H9 (cell line): ENCODE data around the gene ADGRD1. TPM values are rescaled to one million over a fixed set of nuclear protein-coding genes. Genes with fewer than 3 reads are reported as not detected.

Experiments
- DNase-seq: peaks from one replicate; pipeline ENCODE4 v3.0.0-alpha.2; 2017
- H2AFZ ChIP-seq: one replicate; pipeline ENCODE4 v1.6.1; 2013; ENCODE audit warnings: mild to moderate bottlenecking, low read length, control low read depth, moderate library complexity
- H2AK5ac ChIP-seq: 2 replicates; pipeline ENCODE4 v1.6.1; 2013; ENCODE audit warnings: low read length, control low read depth, mixed read lengths; ENCODE audit not compliant: insufficient read length
- H2BK120ac ChIP-seq: one replicate; pipeline ENCODE4 v1.6.1; 2013; ENCODE audit warnings: low read depth, mild to moderate bottlenecking, low read length, control low read depth, inconsistent platforms; ENCODE audit not compliant: poor library complexity, severe bottlenecking
- H2BK12ac ChIP-seq: 2 replicates; pipeline ENCODE4 v1.6.1; 2013; ENCODE audit warnings: low read length, control low read depth, mixed read lengths, low read depth; ENCODE audit not compliant: insufficient read length
- H2BK15ac ChIP-seq: 2 replicates; pipeline ENCODE4 v1.6.1; 2013; ENCODE audit warnings: low read depth, low read length, control low read depth
- H2BK20ac ChIP-seq: one replicate; pipeline ENCODE4 v1.6.1; 2013; ENCODE audit warnings: low read depth, mild to moderate bottlenecking, low read length, control low read depth, inconsistent platforms; ENCODE audit not compliant: poor library complexity, severe bottlenecking
- H2BK5ac ChIP-seq: 2 replicates; pipeline ENCODE4 v1.6.1; 2013; ENCODE audit warnings: low read length, control low read depth, mixed read lengths; ENCODE audit not compliant: insufficient read length
- H3K14ac ChIP-seq: 2 replicates; pipeline ENCODE4 v1.6.1; 2013; ENCODE audit warnings: low read length, control low read depth; ENCODE audit not compliant: insufficient read depth
- H3K18ac ChIP-seq: 2 replicates; pipeline ENCODE4 v1.6.1; 2013; ENCODE audit warnings: low read depth, mild to moderate bottlenecking, mixed read lengths, low read length, control low read depth; ENCODE audit not compliant: insufficient read length
- H3K23ac ChIP-seq: 2 replicates; pipeline ENCODE4 v1.6.1; 2013; ENCODE audit warnings: low read length, control low read depth, mixed read lengths, low read depth; ENCODE audit not compliant: insufficient read length
- H3K23me2 ChIP-seq: 2 replicates; pipeline ENCODE4 v1.6.1; 2013; ENCODE audit warnings: low read depth, mild to moderate bottlenecking, mixed read lengths, low read length, control low read depth; ENCODE audit not compliant: insufficient read length, poor library complexity, severe bottlenecking
- H3K27ac ChIP-seq: 2 replicates; pipeline ENCODE4 v1.5.1; 2013; ENCODE audit warnings: low read length, control low read depth, mixed read lengths, low read depth; ENCODE audit not compliant: insufficient read length
- H3K27me3 ChIP-seq: 2 replicates; pipeline ENCODE4 v1.6.1; 2013; ENCODE audit warnings: low read length, control low read depth, inconsistent platforms; ENCODE audit not compliant: insufficient read depth
- H3K4ac ChIP-seq: 2 replicates; pipeline ENCODE4 v1.6.1; 2013; ENCODE audit warnings: low read depth, mild to moderate bottlenecking, control low read depth, inconsistent platforms, low read length, moderate library complexity
- H3K4me1 ChIP-seq: 2 replicates; pipeline ENCODE4 v1.6.1; 2013; ENCODE audit warnings: low read length, control low read depth, inconsistent platforms; ENCODE audit not compliant: insufficient read depth
- H3K4me2 ChIP-seq: 2 replicates; pipeline ENCODE4 v1.6.1; 2013; ENCODE audit warnings: low read length, control low read depth, mixed read lengths; ENCODE audit not compliant: insufficient read length, insufficient read depth
- H3K56ac ChIP-seq: 2 replicates; pipeline ENCODE4 v1.6.1; 2013; ENCODE audit warnings: low read depth, mild to moderate bottlenecking, mixed read lengths, low read length, control low read depth; ENCODE audit not compliant: insufficient read length
- H3K79me1 ChIP-seq: 2 replicates; pipeline ENCODE4 v1.6.1; 2013; ENCODE audit warnings: low read depth, mild to moderate bottlenecking, moderate library complexity, low read length, control low read depth, inconsistent platforms; ENCODE audit not compliant: insufficient read depth, poor library complexity, severe bottlenecking
- H3K79me2 ChIP-seq: 2 replicates; pipeline ENCODE4 v1.6.1; 2013; ENCODE audit warnings: low read length, control low read depth, inconsistent platforms; ENCODE audit not compliant: insufficient read depth
- H3K9ac ChIP-seq: 2 replicates; pipeline ENCODE4 v1.6.1; 2013; ENCODE audit warnings: low read length, control low read depth, mixed read lengths; ENCODE audit not compliant: insufficient read length; ENCODE audit errors: extremely low read depth
- H3K9me3 ChIP-seq: one replicate; pipeline ENCODE4 v1.6.1; 2013; ENCODE audit warnings: low read depth, low read length, inconsistent platforms; ENCODE audit not compliant: control insufficient read depth
- H3T11ph ChIP-seq: one replicate; pipeline ENCODE4 v1.6.1; 2013; ENCODE audit warnings: mild to moderate bottlenecking, low read length, control low read depth, inconsistent platforms
- H4K20me1 ChIP-seq: one replicate; pipeline ENCODE4 v1.6.1; 2013; ENCODE audit not compliant: control insufficient read depth, insufficient read length, insufficient read depth
- H4K5ac ChIP-seq: 2 replicates; pipeline ENCODE4 v1.6.1; 2013; ENCODE audit warnings: low read depth, mild to moderate bottlenecking, mixed read lengths, low read length, control low read depth; ENCODE audit not compliant: insufficient read length
- H4K8ac ChIP-seq: replicated peaks from 2 replicates; pipeline ENCODE4 v1.6.1; 2013; ENCODE audit warnings: low read length, control low read depth, mixed read lengths, low read depth; ENCODE audit not compliant: insufficient read length
- H4K91ac ChIP-seq: 2 replicates; pipeline ENCODE4 v1.6.1; 2013; ENCODE audit warnings: low read depth, mild to moderate bottlenecking, moderate library complexity, mixed read lengths, low read length, control low read depth; ENCODE audit not compliant: insufficient read length
- H3K27ac Mint-ChIP-seq, 3 experiments: 2 replicates in 2 of 3; 3 replicates in 1 of 3; pipeline ENCODE4 v1.8.0; 2020 to 2021; ENCODE audit warnings: mixed read lengths in 3 of 3, mild to moderate bottlenecking in 1 of 3, moderate library complexity in 1 of 3
- H3K27me3 Mint-ChIP-seq: 2 replicates; pipeline ENCODE4 v1.8.0; 2021; ENCODE audit warnings: low read depth, mild to moderate bottlenecking, moderate library complexity, mixed read lengths
- H3K36me3 Mint-ChIP-seq, 3 experiments: 2 replicates in 2 of 3; 3 replicates in 1 of 3; pipeline ENCODE4 v1.8.0; 2020 to 2021; ENCODE audit warnings: low read depth in 3 of 3, mixed read lengths in 3 of 3; ENCODE audit not compliant: insufficient read depth in 1 of 3
- H3K4me1 Mint-ChIP-seq, 2 experiments: 2 replicates each; pipeline ENCODE4 v1.8.0; 2020; ENCODE audit warnings: mixed read lengths in 2 of 2
- H3K4me3 Mint-ChIP-seq, 2 experiments: 2 replicates in 1 of 2; 3 replicates in 1 of 2; pipeline ENCODE4 v1.8.0; 2020 to 2021; ENCODE audit warnings: mild to moderate bottlenecking in 2 of 2, mixed read lengths in 2 of 2, moderate library complexity in 1 of 2
- H3K9me3 Mint-ChIP-seq, 2 experiments: 2 replicates in 1 of 2; 3 replicates in 1 of 2; pipeline ENCODE4 v1.8.0; 2020; ENCODE audit warnings: mild to moderate bottlenecking in 2 of 2, mixed read lengths in 2 of 2, moderate library complexity in 1 of 2
- total RNA-seq: library from RNA; stranded (reverse); gene quantifications from 2 replicates; pipeline ENCODE4 v1.2.1, GENCODE V29; 2021
- TF ChIP-seq, protein P1 (sequence below): fragments of 200-600 bp; sonication (generic); conservative IDR thresholded peaks from 3 replicates; pipeline ENCODE4 v1.8.0; 2021; ENCODE audit warnings: antibody characterized with exemption, mild to moderate bottlenecking

ADGRD1 gene
- total RNA-seq, 1 experiment from 2014 or later: 0.52 TPM

DNA sequence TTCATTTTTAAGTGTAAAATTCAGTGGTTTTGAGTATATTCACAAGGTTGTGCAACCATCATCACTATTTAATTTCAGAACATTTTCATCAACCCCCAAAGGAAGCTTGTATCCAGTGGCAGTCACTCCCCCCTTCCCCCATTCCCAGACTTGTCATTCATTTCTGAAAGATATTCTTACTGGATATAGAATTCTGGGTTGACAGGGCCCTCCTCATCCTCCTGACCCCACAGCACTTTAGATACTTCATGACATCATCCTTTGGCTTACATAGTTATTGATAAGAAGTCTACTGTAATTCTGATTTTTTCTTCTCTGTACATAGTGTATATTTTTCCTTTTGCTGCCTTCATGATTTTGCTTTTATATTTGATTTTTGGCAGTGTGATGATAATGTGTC is 8.8 kb upstream of the ADGRD1 start:
- no peak overlapping the region for H2BK15ac ChIP-seq
- H3K56ac ChIP-seq: no peak overlapping the region
- H4K8ac ChIP-seq: no peak overlapping the region
- H3K4me1 ChIP-seq: peaks cover 5% of the 10 kb centered on the region; the same call in 1 of the 2 replicates
- H2BK20ac ChIP-seq: no peak overlapping the region
- no peak overlapping the region for H2BK5ac ChIP-seq
- no peak overlapping the region for H3K18ac ChIP-seq
- H3T11ph ChIP-seq: no peak overlapping the region
- peaks cover 13 to 33% (median 16%) of the 10 kb centered on the region in 3 experiments for H3K36me3 Mint-ChIP-seq
- no peak overlapping the region for H3K4me2 ChIP-seq
- H3K4me1 Mint-ChIP-seq: peaks cover 19 to 26% of the 10 kb centered on the region in 2 experiments
- H4K20me1 ChIP-seq: peaks cover 2% of the 10 kb centered on the region
- no peaks in the 10 kb centered on the region for H3K27me3 ChIP-seq
- no peak overlapping the region for H2BK12ac ChIP-seq
- no peak overlapping the region for H2BK120ac ChIP-seq
- no peak overlapping the region for H3K4ac ChIP-seq
- H3K27ac Mint-ChIP-seq: no peak overlapping the region
- H3K23ac ChIP-seq: no peak overlapping the region
- H3K14ac ChIP-seq: no peak overlapping the region
- peaks cover 31 to 36% of the 10 kb centered on the region in 2 experiments for H3K9me3 Mint-ChIP-seq
- H4K5ac ChIP-seq: no peak overlapping the region
- H3K4me3 Mint-ChIP-seq: no peak overlapping the region
- H2AK5ac ChIP-seq: no peak overlapping the region
- H4K91ac ChIP-seq: no peak overlapping the region
- DNase-seq: no peak
- H3K23me2 ChIP-seq: no peaks in the 10 kb centered on the region
- no peak overlapping the region for H3K9ac ChIP-seq
- TF ChIP-seq, protein P1, sequence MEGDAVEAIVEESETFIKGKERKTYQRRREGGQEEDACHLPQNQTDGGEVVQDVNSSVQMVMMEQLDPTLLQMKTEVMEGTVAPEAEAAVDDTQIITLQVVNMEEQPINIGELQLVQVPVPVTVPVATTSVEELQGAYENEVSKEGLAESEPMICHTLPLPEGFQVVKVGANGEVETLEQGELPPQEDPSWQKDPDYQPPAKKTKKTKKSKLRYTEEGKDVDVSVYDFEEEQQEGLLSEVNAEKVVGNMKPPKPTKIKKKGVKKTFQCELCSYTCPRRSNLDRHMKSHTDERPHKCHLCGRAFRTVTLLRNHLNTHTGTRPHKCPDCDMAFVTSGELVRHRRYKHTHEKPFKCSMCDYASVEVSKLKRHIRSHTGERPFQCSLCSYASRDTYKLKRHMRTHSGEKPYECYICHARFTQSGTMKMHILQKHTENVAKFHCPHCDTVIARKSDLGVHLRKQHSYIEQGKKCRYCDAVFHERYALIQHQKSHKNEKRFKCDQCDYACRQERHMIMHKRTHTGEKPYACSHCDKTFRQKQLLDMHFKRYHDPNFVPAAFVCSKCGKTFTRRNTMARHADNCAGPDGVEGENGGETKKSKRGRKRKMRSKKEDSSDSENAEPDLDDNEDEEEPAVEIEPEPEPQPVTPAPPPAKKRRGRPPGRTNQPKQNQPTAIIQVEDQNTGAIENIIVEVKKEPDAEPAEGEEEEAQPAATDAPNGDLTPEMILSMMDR: no peak
- H3K9me3 ChIP-seq: peaks cover 4% of the 10 kb centered on the region
- H2AFZ ChIP-seq: no peak overlapping the region
- no peaks in the 10 kb centered on the region for H3K79me2 ChIP-seq
- no peaks in the 10 kb centered on the region for H3K79me1 ChIP-seq
- no peak overlapping the region for H3K27ac ChIP-seq
- peaks cover 21% of the 10 kb centered on the region for H3K27me3 Mint-ChIP-seq
